DND-41 (cell line): ENCODE measurements around the gene CARD11.
"Not testable (repeated sequence)": the region's sequence is repeated elsewhere in the genome, so short reads cannot be mapped to it uniquely, and the experiment has no call there.

Experiments
- ATAC-seq: fragments of 200-7000 bp; cut with Tn5 transposase; 3 replicates; pipeline ENCODE4 v1.9.1; 2021; ENCODE audit warnings: low read depth; ENCODE audit not compliant: insufficient read depth
- DNase-seq: peaks from one replicate; pipeline ENCODE4 v3.0.0-alpha.2; 2020
- H2AFZ ChIP-seq: 2 replicates; pipeline ENCODE4 v1.6.0; 2012; ENCODE audit warnings: low read depth, low read length
- H3K27ac ChIP-seq: 2 replicates; pipeline ENCODE4 v1.5.1; 2012; ENCODE audit warnings: low read length, inconsistent platforms
- H3K27me3 ChIP-seq: fragments of 200-600 bp; sonication (generic); 2 replicates; pipeline ENCODE4 v1.6.0; 2012; ENCODE audit warnings: low read length, mild to moderate bottlenecking, inconsistent platforms; ENCODE audit not compliant: insufficient read depth, poor library complexity
- H3K36me3 ChIP-seq: 2 replicates; pipeline ENCODE4 v1.5.1; 2012; ENCODE audit warnings: low read length, inconsistent platforms; ENCODE audit not compliant: insufficient read depth
- H3K4me1 ChIP-seq: 2 replicates; pipeline ENCODE4 v1.5.1; 2012; ENCODE audit warnings: mild to moderate bottlenecking, low read length; ENCODE audit not compliant: insufficient read depth
- H3K4me2 ChIP-seq: 2 replicates; pipeline ENCODE4 v1.6.0; 2012; ENCODE audit warnings: mild to moderate bottlenecking, moderate library complexity, low read length, inconsistent platforms; ENCODE audit not compliant: insufficient read depth
- H3K4me3 ChIP-seq, 2 experiments: fragments of 200-600 bp in 1 of 2; shearing (Covaris generic) in 1 of 2; 2 replicates each; pipeline ENCODE4 v1.5.1; 2012 to 2016; ENCODE audit warnings: inconsistent platforms in 2 of 2, low read length in 2 of 2, mild to moderate bottlenecking in 2 of 2, low read depth in 1 of 2, moderate library complexity in 1 of 2
- H3K79me2 ChIP-seq: 2 replicates; pipeline ENCODE4 v1.6.0; 2012; ENCODE audit warnings: low read length, inconsistent platforms; ENCODE audit not compliant: insufficient read depth
- H3K9ac ChIP-seq: 2 replicates; pipeline ENCODE4 v1.6.0; 2012; ENCODE audit warnings: low read depth, mild to moderate bottlenecking, inconsistent platforms, low read length, moderate library complexity
- H3K9me3 ChIP-seq: 2 replicates; pipeline ENCODE4 v1.5.1; 2012; ENCODE audit warnings: low read length, moderate library complexity, mild to moderate bottlenecking, inconsistent platforms; ENCODE audit not compliant: insufficient read depth, severe bottlenecking
- H4K20me1 ChIP-seq: 2 replicates; pipeline ENCODE4 v1.6.0; 2012; ENCODE audit warnings: low read length; ENCODE audit not compliant: insufficient read depth
- EZH2 ChIP-seq: IDR thresholded peaks from 3 replicates; pipeline ENCODE4 v1.6.1; 2012; ENCODE audit warnings: borderline replicate concordance, low read depth, mild to moderate bottlenecking, moderate library complexity, low read length, inconsistent platforms; ENCODE audit not compliant: severe bottlenecking
- TF ChIP-seq, protein P1 (sequence below): IDR thresholded peaks from 2 replicates; pipeline ENCODE4 v1.5.1; 2012; ENCODE audit warnings: borderline replicate concordance, low read length, moderate library complexity, mild to moderate bottlenecking; ENCODE audit not compliant: poor library complexity, severe bottlenecking; ENCODE audit errors: extremely low read depth

Gene CARD11

DNA sequence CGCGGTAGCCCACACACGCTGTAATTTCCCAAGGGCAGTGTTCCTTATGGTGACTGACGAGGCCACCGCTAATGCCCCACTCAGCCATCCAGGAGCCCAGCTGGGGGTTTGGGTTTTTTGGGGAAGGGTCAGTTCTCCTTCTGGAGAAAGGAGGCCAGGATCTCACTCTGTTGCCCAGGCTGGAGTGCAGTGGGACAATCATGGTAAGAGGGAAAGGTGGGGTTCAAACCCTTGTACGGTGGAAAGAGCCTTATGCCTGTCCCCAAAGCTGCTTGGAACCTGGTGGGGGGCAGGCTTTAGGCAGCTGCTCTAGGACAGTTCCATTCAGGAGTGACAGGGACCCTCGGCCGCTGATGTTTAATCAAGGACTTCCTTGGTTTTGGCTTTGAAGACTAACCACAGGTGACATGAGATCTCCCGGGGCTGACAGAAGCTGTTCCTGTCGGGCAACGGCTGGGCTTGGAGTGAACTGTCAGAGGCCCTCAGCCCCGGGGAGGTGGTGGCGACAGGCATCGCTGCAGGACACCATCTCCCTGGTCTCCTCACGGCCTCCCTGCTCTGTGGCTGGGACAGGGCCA lies 84.5 kb downstream of the CARD11 start:
- H3K4me1 ChIP-seq, result peaks cover 4% of the 10 kb centered on the region; the same call in 1 of the 2 replicates
- ATAC-seq, result no peak
- DNase-seq, result peak; percentile 14
- no peak overlapping the region for H3K4me2 ChIP-seq
- no peaks in the 10 kb centered on the region for H3K27me3 ChIP-seq
- no peak overlapping the region for H3K4me3 ChIP-seq
- no peaks in the 10 kb centered on the region for H3K79me2 ChIP-seq
- TF ChIP-seq, protein P1, sequence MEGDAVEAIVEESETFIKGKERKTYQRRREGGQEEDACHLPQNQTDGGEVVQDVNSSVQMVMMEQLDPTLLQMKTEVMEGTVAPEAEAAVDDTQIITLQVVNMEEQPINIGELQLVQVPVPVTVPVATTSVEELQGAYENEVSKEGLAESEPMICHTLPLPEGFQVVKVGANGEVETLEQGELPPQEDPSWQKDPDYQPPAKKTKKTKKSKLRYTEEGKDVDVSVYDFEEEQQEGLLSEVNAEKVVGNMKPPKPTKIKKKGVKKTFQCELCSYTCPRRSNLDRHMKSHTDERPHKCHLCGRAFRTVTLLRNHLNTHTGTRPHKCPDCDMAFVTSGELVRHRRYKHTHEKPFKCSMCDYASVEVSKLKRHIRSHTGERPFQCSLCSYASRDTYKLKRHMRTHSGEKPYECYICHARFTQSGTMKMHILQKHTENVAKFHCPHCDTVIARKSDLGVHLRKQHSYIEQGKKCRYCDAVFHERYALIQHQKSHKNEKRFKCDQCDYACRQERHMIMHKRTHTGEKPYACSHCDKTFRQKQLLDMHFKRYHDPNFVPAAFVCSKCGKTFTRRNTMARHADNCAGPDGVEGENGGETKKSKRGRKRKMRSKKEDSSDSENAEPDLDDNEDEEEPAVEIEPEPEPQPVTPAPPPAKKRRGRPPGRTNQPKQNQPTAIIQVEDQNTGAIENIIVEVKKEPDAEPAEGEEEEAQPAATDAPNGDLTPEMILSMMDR, result no peak
- no peak for TF ChIP-seq EZH2
- no peak overlapping the region for H2AFZ ChIP-seq
- H4K20me1 ChIP-seq, result no peaks in the 10 kb centered on the region
- H3K9me3 ChIP-seq, result no peaks in the 10 kb centered on the region
- H3K9ac ChIP-seq, result no peak overlapping the region
- H3K36me3 ChIP-seq, result no peaks in the 10 kb centered on the region
- no peak overlapping the region for H3K27ac ChIP-seq

DNA sequence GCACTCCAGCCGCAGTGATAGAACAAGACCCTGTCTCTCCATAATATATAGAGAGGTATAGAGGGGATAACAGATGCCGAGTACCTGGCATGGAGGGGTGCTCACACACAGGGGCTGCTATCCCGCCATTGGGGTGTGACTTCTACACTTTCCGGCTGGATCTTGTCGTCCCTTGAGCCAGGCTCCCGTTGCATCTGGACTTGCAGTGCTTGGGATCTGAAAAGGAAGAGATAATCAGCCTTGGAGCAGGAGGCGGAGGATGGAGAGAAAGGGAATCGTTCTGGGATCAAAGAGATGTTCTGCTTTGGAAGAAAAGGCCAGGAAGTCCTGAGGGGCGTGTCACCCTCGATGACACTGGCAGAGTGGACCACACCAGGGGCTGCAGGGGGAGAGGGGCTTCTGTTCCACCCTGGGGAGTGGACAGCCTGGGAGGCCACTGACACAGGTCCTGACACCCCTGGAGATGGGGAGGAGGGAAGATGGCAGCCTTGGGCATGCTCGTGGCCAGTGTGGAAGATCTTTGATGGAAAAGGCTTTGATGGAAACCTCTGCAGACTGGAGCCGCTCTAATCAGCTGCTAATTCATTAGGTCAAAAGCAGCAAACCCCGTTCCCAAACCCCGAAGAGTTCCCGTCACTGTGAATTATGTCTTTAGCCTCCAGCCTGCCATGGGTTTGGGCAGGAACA lies 85.1 kb downstream of the CARD11 start:
- Histone ChIP-seq H3K79me2 (no peaks in the 10 kb centered on the region), H3K4me3 (no peak overlapping the region), H2AFZ (no peak overlapping the region), H3K9me3 (no peaks in the 10 kb centered on the region), H3K9ac (no peak overlapping the region), H3K27ac (no peak overlapping the region), H4K20me1 (no peaks in the 10 kb centered on the region), H3K4me2 (no peak overlapping the region), H3K27me3 (no peaks in the 10 kb centered on the region), H3K4me1 (peaks cover 4% of the 10 kb centered on the region; the same call in 1 of the 2 replicates), H3K36me3 (no peaks in the 10 kb centered on the region)
- no peak for ATAC-seq
- TF ChIP-seq, protein P1, result no peak
- no peak for TF ChIP-seq EZH2
- DNase-seq, result no peak

DNA sequence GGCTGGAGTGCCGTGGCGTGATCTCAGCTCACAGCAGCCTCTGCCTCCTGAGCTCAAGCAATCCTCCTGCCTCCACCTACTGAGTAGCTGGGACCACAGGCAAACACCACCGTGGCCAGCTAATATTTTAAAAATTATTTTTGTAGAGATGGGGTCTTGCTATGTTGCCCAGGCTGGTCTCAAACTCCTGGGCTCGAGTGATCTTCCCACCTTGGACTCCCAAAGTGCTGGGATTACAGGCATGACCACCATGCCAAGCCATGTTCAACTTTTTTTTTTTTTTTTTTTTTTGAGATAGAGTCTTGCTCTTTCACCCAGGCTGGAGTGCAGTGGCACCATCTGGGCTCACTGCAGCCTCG lies 86.3 kb downstream of the CARD11 start:
- not testable (repeated sequence) for H3K36me3 ChIP-seq, H3K4me1 ChIP-seq, H2AFZ ChIP-seq, H3K79me2 ChIP-seq, H4K20me1 ChIP-seq, H3K9me3 ChIP-seq, H3K4me2 ChIP-seq, H3K4me3 ChIP-seq, H3K27ac ChIP-seq, ATAC-seq, H3K9ac ChIP-seq, H3K27me3 ChIP-seq, DNase-seq

DNA sequence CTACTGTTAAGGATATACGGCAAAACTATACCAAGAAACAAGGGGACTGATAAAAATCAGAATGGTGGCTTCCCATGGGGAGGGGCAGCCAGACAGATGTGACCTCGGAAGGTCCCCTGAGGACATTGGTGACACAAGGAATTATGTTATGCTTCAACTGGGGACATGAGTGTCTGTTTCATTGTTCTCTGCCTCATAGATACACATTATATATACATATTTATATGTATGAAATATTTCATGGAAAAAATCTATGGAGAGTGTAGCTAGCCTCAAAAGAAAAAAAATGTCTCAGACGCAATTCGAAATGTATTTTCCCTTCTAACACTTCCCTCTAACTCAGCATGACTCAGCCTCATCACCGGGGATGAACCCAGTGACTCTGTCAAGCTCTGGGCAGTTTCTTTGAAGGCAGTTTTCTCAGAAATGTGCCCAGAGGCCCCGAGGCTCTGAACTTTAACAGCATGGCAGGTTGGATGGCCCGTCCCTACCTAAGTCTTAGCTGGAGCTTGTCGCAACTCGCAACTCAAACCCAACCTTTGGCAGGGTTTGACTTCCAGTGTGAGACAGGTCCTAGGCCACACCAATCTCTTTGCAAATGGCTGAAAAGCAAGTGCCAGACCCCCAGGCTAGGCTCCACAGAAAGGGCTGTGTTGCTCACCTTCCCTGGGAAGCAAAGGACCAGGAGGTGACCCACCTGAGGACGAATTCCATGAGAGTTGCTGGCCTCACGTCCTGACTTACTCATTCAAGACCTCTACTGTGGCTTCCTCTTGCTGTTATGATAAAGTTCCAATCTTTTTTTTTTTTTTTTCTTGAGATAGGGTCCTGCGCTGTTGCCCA lies 86.9 kb downstream of the CARD11 start:
- no peak overlapping the region for H3K27ac ChIP-seq

More for the DNA sequence above, 86.9 kb downstream of the CARD11 start:
- Histone ChIP-seq H3K27me3 (no peaks in the 10 kb centered on the region), H3K4me2 (no peak overlapping the region), H3K9me3 (no peaks in the 10 kb centered on the region), H4K20me1 (no peaks in the 10 kb centered on the region), H3K36me3 (no peaks in the 10 kb centered on the region), H3K4me3 (no peak overlapping the region), H3K4me1 (peaks cover 4% of the 10 kb centered on the region; the same call in 1 of the 2 replicates), H3K9ac (no peak overlapping the region), H3K79me2 (no peaks in the 10 kb centered on the region), H2AFZ (no peak overlapping the region)
- TF ChIP-seq EZH2, result no peak
- TF ChIP-seq, protein P1, result no peak
- ATAC-seq (peak; percentile 69), DNase-seq (peak; percentile 43)
